Peyer's patch (tissue), 4 donors: Measurements from ENCODE around the gene IGF2BP1. TPM values are rescaled to one million over a fixed set of nuclear protein-coding genes. Genes with fewer than 3 reads are reported as not detected.

ENCODE experiments used
- DNase-seq, 3 donors: peaks; one replicate each; pipeline ENCODE4 v3.0.0-alpha.2; 2017 to 2019
- H3K27ac ChIP-seq, 4 donors: fragments of 200-600 bp; sonication (generic); one replicate each; pipeline ENCODE4 v1.5.1; 2016 to 2019
- H3K27me3 ChIP-seq, 2 donors: fragments of 200-600 bp; sonication (generic); one replicate each; pipeline ENCODE4 v1.5.1; 2019
- H3K36me3 ChIP-seq, 3 donors: fragments of 200-600 bp; sonication (generic); one replicate each; pipeline ENCODE4 v1.5.1; 2016 to 2019
- H3K4me1 ChIP-seq, 4 donors: fragments of 200-600 bp; sonication (generic); one replicate each; pipeline ENCODE4 v1.5.1; 2016 to 2019
- H3K4me3 ChIP-seq, 4 donors: fragments of 200-600 bp; sonication (generic); 1 replicate in 3 of 4; 2 replicates in 1 of 4; pipeline ENCODE4 v1.5.1; 2016 to 2019; ENCODE audit warnings: mild to moderate bottlenecking in 1 of 4
- H3K9me3 ChIP-seq, 4 donors: fragments of 200-600 bp; sonication (generic); one replicate each; pipeline ENCODE4 v1.5.1; 2016 to 2019; ENCODE audit warnings: mild to moderate bottlenecking in 1 of 4
- CTCF ChIP-seq, 6 experiments: fragments of 450-650 bp in 4 of 6; fragments of 200-600 bp in 2 of 6; sonication (generic) in 1 of 6; IDR thresholded peaks; one replicate each; pipeline ENCODE4 v1.5.1; 2017 to 2019; ENCODE audit warnings: antibody characterized with exemption in 6 of 6, mild to moderate bottlenecking in 3 of 6, moderate library complexity in 1 of 6
- POLR2A ChIP-seq, 2 donors: fragments of 450-650 bp; IDR thresholded peaks; one replicate each; pipeline ENCODE4 v1.5.1; 2017; ENCODE audit warnings: antibody characterized with exemption in 2 of 2, mild to moderate bottlenecking in 2 of 2, moderate library complexity in 2 of 2
- total RNA-seq, 4 donors: library from RNA; depleted of rRNA; stranded (reverse); fragments of >200 nt; gene quantifications; one replicate each; pipeline ENCODE4 v1.1.0, GENCODE V29; 2016

The IGF2BP1 gene
- total RNA-seq, 4 donors from 2014 or later: 0.54 TPM; not detected in 3

GRCh38 chr17:48961516-48962233 lies 35.5 kb upstream of the IGF2BP1 start:
- no peak for DNase-seq
- no peak overlapping the region for H3K4me3 ChIP-seq
- H3K27ac ChIP-seq: no peak overlapping the region
- H3K9me3 ChIP-seq: no peaks in the 10 kb centered on the region
- no peaks in the 10 kb centered on the region for H3K4me1 ChIP-seq
- TF ChIP-seq POLR2A (IDR thresholded peaks at IDR 0.05): no peak
- no peak for TF ChIP-seq CTCF (IDR thresholded peaks at IDR 0.05)
- no peaks in the 10 kb centered on the region for H3K27me3 ChIP-seq
- no peaks in the 10 kb centered on the region for H3K36me3 ChIP-seq

- TF ChIP-seq CTCF (IDR thresholded peaks at IDR 0.05) (no peak), POLR2A (IDR thresholded peaks at IDR 0.05) (no peak)
- peak in 1 of 3 donors; percentile 19 for DNase-seq
- no peaks in the 10 kb centered on the region for H3K27me3 ChIP-seq
Measured at GRCh38 chr17:48970224-48970623, 27.0 kb upstream of the IGF2BP1 start.

GRCh38 chr17:48970865-48971687 lies 26.1 kb upstream of the IGF2BP1 start:
- peak in 1 of 3 donors; percentile 7 for DNase-seq
- Histone ChIP-seq H3K9me3 (no peaks in the 10 kb centered on the region), H3K4me1 (no peaks in the 10 kb centered on the region), H3K27me3 (no peaks in the 10 kb centered on the region), H3K4me3 (no peak overlapping the region), H3K36me3 (no peaks in the 10 kb centered on the region), H3K27ac (no peak overlapping the region)
- TF ChIP-seq POLR2A (IDR thresholded peaks at IDR 0.05) (no peak), CTCF (IDR thresholded peaks at IDR 0.05) (no peak)

More at GRCh38 chr17:48970224-48970623, 27.0 kb upstream of the IGF2BP1 start:
- Histone ChIP-seq H3K27ac (no peak overlapping the region), H3K9me3 (no peaks in the 10 kb centered on the region), H3K4me3 (no peak overlapping the region), H3K4me1 (no peaks in the 10 kb centered on the region), H3K36me3 (no peaks in the 10 kb centered on the region)

- Histone ChIP-seq H3K27me3 (no peaks in the 10 kb centered on the region), H3K4me3 (no peak overlapping the region), H3K27ac (no peak overlapping the region), H3K4me1 (no peaks in the 10 kb centered on the region), H3K36me3 (no peaks in the 10 kb centered on the region), H3K9me3 (no peaks in the 10 kb centered on the region)
- DNase-seq: no peak
- TF ChIP-seq CTCF (IDR thresholded peaks at IDR 0.05) (no peak), POLR2A (IDR thresholded peaks at IDR 0.05) (no peak)
Measured at GRCh38 chr17:48972749-48973097, 24.5 kb upstream of the IGF2BP1 start.

GRCh38 chr17:48973806-48974205 lies 23.4 kb upstream of the IGF2BP1 start:
- H3K36me3 ChIP-seq: no peaks in the 10 kb centered on the region
- no peak overlapping the region for H3K4me3 ChIP-seq
- H3K27ac ChIP-seq: no peak overlapping the region
- no peak for TF ChIP-seq POLR2A (IDR thresholded peaks at IDR 0.05)
- no peak for TF ChIP-seq CTCF (IDR thresholded peaks at IDR 0.05)
- H3K4me1 ChIP-seq: no peaks in the 10 kb centered on the region
- H3K27me3 ChIP-seq: no peaks in the 10 kb centered on the region
- DNase-seq: peak in 1 of 3 donors; percentile 6
- no peaks in the 10 kb centered on the region for H3K9me3 ChIP-seq
